ENCODE data around the gene TDG.
"Not testable (repeated sequence)": the region's sequence is repeated elsewhere in the genome, so short reads cannot be mapped to it uniquely, and the experiment has no call there.

TDG gene

DNA sequence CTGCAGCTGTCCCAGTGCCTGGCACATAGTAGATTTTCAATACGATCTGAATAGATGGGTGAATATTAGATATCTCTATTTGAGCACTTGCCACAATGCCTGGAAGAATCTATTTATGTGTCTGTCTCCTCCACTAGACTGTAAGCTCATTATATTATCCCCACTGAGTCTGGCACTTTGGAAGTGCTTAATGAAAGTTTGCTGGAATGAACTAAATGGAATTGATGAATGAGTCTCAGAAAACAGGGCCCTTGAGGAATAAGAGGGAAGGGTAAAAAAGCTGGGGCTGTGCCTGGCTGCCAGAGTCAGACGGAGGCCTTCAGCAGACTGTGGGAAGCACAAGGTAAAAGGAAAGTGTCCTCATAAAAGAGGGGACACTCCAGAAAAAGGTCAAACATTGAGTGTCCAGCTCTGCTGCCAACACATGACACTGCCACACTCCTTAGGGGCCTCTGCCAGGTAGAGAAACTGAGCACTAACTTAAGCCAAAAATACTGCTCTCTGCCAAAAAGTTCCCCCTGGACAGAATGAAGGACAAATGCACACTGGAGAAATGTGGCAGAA is 45.0 kb downstream of the TDG start:
- Histone ChIP-seq H3K36me3 (ENCODE audit: control insufficient read depth, insufficient read depth, low read length) (no peaks in the 10 kb centered on the region), H3K9me3 (ENCODE audit: control insufficient read depth, low read length) (no peaks in the 10 kb centered on the region), H3K27ac (ENCODE audit: insufficient read depth, low read length, poor library complexity, severe bottlenecking) (no peak overlapping the region), H3K4me3 (ENCODE audit: insufficient read depth, low read depth, low read length, poor library complexity, severe bottlenecking) (no peak overlapping the region), H3K4me1 (ENCODE audit: control insufficient read depth, insufficient read depth, low read length, poor library complexity, severe bottlenecking) (no peaks in the 10 kb centered on the region), H3K27me3 (replicated peaks; ENCODE audit: control insufficient read depth, insufficient read depth, low read length, poor library complexity, severe bottlenecking) (no peaks in the 10 kb centered on the region)
- no peak for DNase-seq

- Histone ChIP-seq H3K9me3 (ENCODE audit: control insufficient read depth, low read length) (no peaks in the 10 kb centered on the region), H3K27me3 (replicated peaks; ENCODE audit: control insufficient read depth, insufficient read depth, low read length, poor library complexity, severe bottlenecking) (no peaks in the 10 kb centered on the region), H3K27ac (ENCODE audit: insufficient read depth, low read length, poor library complexity, severe bottlenecking) (no peak overlapping the region), H3K4me1 (ENCODE audit: control insufficient read depth, insufficient read depth, low read length, poor library complexity, severe bottlenecking) (no peaks in the 10 kb centered on the region), H3K36me3 (ENCODE audit: control insufficient read depth, insufficient read depth, low read length) (no peaks in the 10 kb centered on the region), H3K4me3 (ENCODE audit: insufficient read depth, low read depth, low read length, poor library complexity, severe bottlenecking) (no peak overlapping the region)
- DNase-seq: no peak
Measured at GRCh38 chr12:104011253-104011652, 45.6 kb downstream of the TDG start.

GRCh38 chr12:104012331-104012730 is 46.7 kb downstream of the TDG start:
- no peak for DNase-seq
- no peak overlapping the region for H3K27ac ChIP-seq (ENCODE audit: insufficient read depth, low read length, poor library complexity, severe bottlenecking)
- H3K36me3 ChIP-seq (ENCODE audit: control insufficient read depth, insufficient read depth, low read length): no peaks in the 10 kb centered on the region
- no peak overlapping the region for H3K4me3 ChIP-seq (ENCODE audit: insufficient read depth, low read depth, low read length, poor library complexity, severe bottlenecking)
- H3K9me3 ChIP-seq (ENCODE audit: control insufficient read depth, low read length): no peaks in the 10 kb centered on the region
- H3K27me3 ChIP-seq (replicated peaks; ENCODE audit: control insufficient read depth, insufficient read depth, low read length, poor library complexity, severe bottlenecking): no peaks in the 10 kb centered on the region
- no peaks in the 10 kb centered on the region for H3K4me1 ChIP-seq (ENCODE audit: control insufficient read depth, insufficient read depth, low read length, poor library complexity, severe bottlenecking)

DNA sequence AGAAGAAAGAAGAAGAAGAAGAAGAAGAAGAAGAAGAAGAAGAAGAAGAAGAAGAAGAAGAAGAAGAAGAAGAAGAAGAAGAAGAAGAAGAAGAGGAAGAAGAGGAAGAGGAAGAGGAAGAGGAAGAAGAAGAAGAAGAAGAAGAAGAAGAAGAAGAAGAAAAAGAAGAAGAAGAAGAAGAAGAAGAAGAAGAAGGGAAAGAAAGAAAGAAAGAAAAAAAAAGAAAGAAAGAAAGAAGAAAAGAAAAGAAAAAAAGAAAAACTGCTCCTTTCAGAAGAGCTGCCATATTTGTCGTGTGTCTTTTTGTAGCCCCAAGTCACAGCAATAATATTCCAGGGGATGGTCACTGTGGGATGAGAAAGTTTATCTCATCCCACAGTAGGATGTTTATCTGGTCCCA is 56.2 kb downstream of the TDG start:
- not testable (repeated sequence) for H3K4me1 ChIP-seq (ENCODE audit: control insufficient read depth, insufficient read depth, low read length, poor library complexity, severe bottlenecking); DNase-seq; H3K4me3 ChIP-seq (ENCODE audit: insufficient read depth, low read depth, low read length, poor library complexity, severe bottlenecking); H3K9me3 ChIP-seq (ENCODE audit: control insufficient read depth, low read length); H3K36me3 ChIP-seq (ENCODE audit: control insufficient read depth, insufficient read depth, low read length); H3K27me3 ChIP-seq (replicated peaks; ENCODE audit: control insufficient read depth, insufficient read depth, low read length, poor library complexity, severe bottlenecking); H3K27ac ChIP-seq (ENCODE audit: insufficient read depth, low read length, poor library complexity, severe bottlenecking)

DNA sequence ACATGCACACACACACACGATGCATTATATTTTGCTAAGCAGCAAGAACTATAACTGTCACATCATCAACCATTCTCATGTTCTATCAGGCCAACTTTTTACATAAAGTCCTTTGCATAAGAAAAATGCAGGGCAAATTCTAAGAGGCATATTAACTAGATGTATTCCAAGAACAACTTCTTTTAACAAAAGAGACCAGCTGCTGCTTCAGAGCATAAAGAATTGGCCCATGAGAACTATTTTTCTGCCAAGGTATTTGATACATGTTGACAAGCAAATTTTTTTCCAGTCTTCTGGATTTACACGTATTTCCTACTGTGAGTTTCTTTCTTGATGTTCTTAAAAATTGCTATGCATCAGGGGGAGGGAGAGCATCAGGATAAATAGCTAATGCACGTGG is 57.1 kb downstream of the TDG start:
- no peak for DNase-seq
- Histone ChIP-seq H3K27me3 (replicated peaks; ENCODE audit: control insufficient read depth, insufficient read depth, low read length, poor library complexity, severe bottlenecking) (no peaks in the 10 kb centered on the region), H3K36me3 (ENCODE audit: control insufficient read depth, insufficient read depth, low read length) (no peaks in the 10 kb centered on the region), H3K4me1 (ENCODE audit: control insufficient read depth, insufficient read depth, low read length, poor library complexity, severe bottlenecking) (no peaks in the 10 kb centered on the region), H3K9me3 (ENCODE audit: control insufficient read depth, low read length) (no peaks in the 10 kb centered on the region), H3K4me3 (ENCODE audit: insufficient read depth, low read depth, low read length, poor library complexity, severe bottlenecking) (no peak overlapping the region), H3K27ac (ENCODE audit: insufficient read depth, low read length, poor library complexity, severe bottlenecking) (no peak overlapping the region)

DNA sequence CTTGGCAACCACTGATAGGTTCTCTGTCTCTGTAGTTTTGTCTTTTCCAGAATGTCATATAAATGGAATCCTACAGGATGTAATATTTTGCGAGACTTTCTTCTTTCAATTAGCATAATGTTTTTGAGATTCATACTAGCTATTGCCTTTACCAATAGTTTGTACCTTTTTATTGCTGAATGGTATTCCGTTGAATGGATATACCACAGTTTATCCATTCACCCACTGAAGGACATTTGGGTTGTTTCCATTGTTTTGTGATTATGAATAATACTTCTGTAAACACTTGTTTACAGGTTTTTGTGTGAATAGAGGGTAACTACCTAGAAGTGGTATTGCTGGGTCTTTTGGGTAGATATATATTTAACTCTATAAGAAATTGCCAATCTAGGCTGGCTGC is 58.0 kb downstream of the TDG start:
- Histone ChIP-seq H3K9me3 (ENCODE audit: control insufficient read depth, low read length) (no peaks in the 10 kb centered on the region), H3K27me3 (replicated peaks; ENCODE audit: control insufficient read depth, insufficient read depth, low read length, poor library complexity, severe bottlenecking) (no peaks in the 10 kb centered on the region), H3K27ac (ENCODE audit: insufficient read depth, low read length, poor library complexity, severe bottlenecking) (no peak overlapping the region), H3K4me3 (ENCODE audit: insufficient read depth, low read depth, low read length, poor library complexity, severe bottlenecking) (no peak overlapping the region), H3K4me1 (ENCODE audit: control insufficient read depth, insufficient read depth, low read length, poor library complexity, severe bottlenecking) (no peaks in the 10 kb centered on the region), H3K36me3 (ENCODE audit: control insufficient read depth, insufficient read depth, low read length) (no peaks in the 10 kb centered on the region)
- no peak for DNase-seq

GRCh38 chr12:104024348-104024747 is 58.7 kb downstream of the TDG start:
- H3K4me3 ChIP-seq (ENCODE audit: insufficient read depth, low read depth, low read length, poor library complexity, severe bottlenecking): no peak overlapping the region

DNA sequence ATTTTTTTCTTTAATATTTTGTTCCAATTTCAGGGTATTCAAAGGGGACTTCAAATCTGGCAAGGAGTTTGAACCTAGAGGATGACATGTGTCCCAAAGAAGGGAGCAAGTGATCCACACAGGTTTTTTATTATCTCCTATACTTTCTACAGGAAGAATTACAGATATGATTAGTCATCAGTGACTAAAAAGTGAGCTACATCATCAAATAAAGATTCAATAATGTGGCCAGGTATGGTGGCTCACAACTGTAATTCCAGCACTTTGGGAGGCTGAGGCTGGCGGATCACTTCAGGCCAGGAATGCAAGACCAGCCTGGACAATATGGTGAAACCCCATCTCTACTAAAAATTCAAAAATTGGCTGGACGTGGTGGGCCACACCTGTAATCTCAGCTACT is 60.1 kb downstream of the TDG start:
- Histone ChIP-seq H3K27me3 (replicated peaks; ENCODE audit: control insufficient read depth, insufficient read depth, low read length, poor library complexity, severe bottlenecking) (no peaks in the 10 kb centered on the region), H3K9me3 (ENCODE audit: control insufficient read depth, low read length) (no peaks in the 10 kb centered on the region), H3K27ac (ENCODE audit: insufficient read depth, low read length, poor library complexity, severe bottlenecking) (no peak overlapping the region), H3K4me1 (ENCODE audit: control insufficient read depth, insufficient read depth, low read length, poor library complexity, severe bottlenecking) (no peaks in the 10 kb centered on the region), H3K36me3 (ENCODE audit: control insufficient read depth, insufficient read depth, low read length) (no peaks in the 10 kb centered on the region), H3K4me3 (ENCODE audit: insufficient read depth, low read depth, low read length, poor library complexity, severe bottlenecking) (no peak overlapping the region)
- DNase-seq: no peak

More at GRCh38 chr12:104024348-104024747, 58.7 kb downstream of the TDG start:
- no peaks in the 10 kb centered on the region for H3K9me3 ChIP-seq (ENCODE audit: control insufficient read depth, low read length)
- no peaks in the 10 kb centered on the region for H3K27me3 ChIP-seq (replicated peaks; ENCODE audit: control insufficient read depth, insufficient read depth, low read length, poor library complexity, severe bottlenecking)
- H3K27ac ChIP-seq (ENCODE audit: insufficient read depth, low read length, poor library complexity, severe bottlenecking): no peak overlapping the region
- no peaks in the 10 kb centered on the region for H3K36me3 ChIP-seq (ENCODE audit: control insufficient read depth, insufficient read depth, low read length)
- DNase-seq: no peak
- H3K4me1 ChIP-seq (ENCODE audit: control insufficient read depth, insufficient read depth, low read length, poor library complexity, severe bottlenecking): no peaks in the 10 kb centered on the region

- DNase-seq: no peak
Measured at GRCh38 chr12:104026841-104027599, 61.3 kb downstream of the TDG start.

GRCh38 chr12:104030596-104030995 is 64.9 kb downstream of the TDG start:
- H3K9me3 ChIP-seq (ENCODE audit: control insufficient read depth, low read length); H3K27me3 ChIP-seq (replicated peaks; ENCODE audit: control insufficient read depth, insufficient read depth, low read length, poor library complexity, severe bottlenecking); H3K4me3 ChIP-seq (ENCODE audit: insufficient read depth, low read depth, low read length, poor library complexity, severe bottlenecking); H3K27ac ChIP-seq (ENCODE audit: insufficient read depth, low read length, poor library complexity, severe bottlenecking); H3K36me3 ChIP-seq (ENCODE audit: control insufficient read depth, insufficient read depth, low read length); H3K4me1 ChIP-seq (ENCODE audit: control insufficient read depth, insufficient read depth, low read length, poor library complexity, severe bottlenecking); DNase-seq: not testable (repeated sequence)

More at GRCh38 chr12:104026841-104027599, 61.3 kb downstream of the TDG start:
- Histone ChIP-seq H3K27me3 (replicated peaks; ENCODE audit: control insufficient read depth, insufficient read depth, low read length, poor library complexity, severe bottlenecking) (no peaks in the 10 kb centered on the region), H3K36me3 (ENCODE audit: control insufficient read depth, insufficient read depth, low read length) (no peaks in the 10 kb centered on the region), H3K4me3 (ENCODE audit: insufficient read depth, low read depth, low read length, poor library complexity, severe bottlenecking) (no peak overlapping the region), H3K9me3 (ENCODE audit: control insufficient read depth, low read length) (no peaks in the 10 kb centered on the region), H3K4me1 (ENCODE audit: control insufficient read depth, insufficient read depth, low read length, poor library complexity, severe bottlenecking) (no peaks in the 10 kb centered on the region), H3K27ac (ENCODE audit: insufficient read depth, low read length, poor library complexity, severe bottlenecking) (no peak overlapping the region)

Measured in effector memory CD4-positive, alpha-beta T cell (primary cell).